Right renal cortex interstitium (tissue), 3 donors: ENCODE data around the gene C10orf90. TPM values are rescaled to one million over a fixed set of nuclear protein-coding genes. Genes with fewer than 3 reads are reported as not detected.
A peak's percentile ranks its signal among the peaks of the same experiment; 100 is the strongest.

ENCODE experiments used
- DNase-seq, 3 donors: peaks; one replicate each; pipeline ENCODE4 v3.0.0-alpha.2; 2013; ENCODE audit warnings: low read depth in 3 of 3, low spot score in 2 of 3
- polyA plus RNA-seq, 3 donors: library from polyadenylated mRNA; unstranded; fragments of 120-200 nt; gene quantifications; one replicate each; pipeline ENCODE4 v1.2.1, GENCODE V29; 2013; ENCODE audit not compliant: insufficient read length in 3 of 3

C10orf90 gene
- polyA plus RNA-seq, 3 donors, result 0.31 to 1.2 (median 0.69) TPM

GRCh38 chr10:126509182-126509581 lies 161.3 kb downstream of the C10orf90 start:
- no peak for DNase-seq

GRCh38 chr10:126508535-126509040 lies 161.9 kb downstream of the C10orf90 start:
- peak in 1 of 3 donors; percentile 16 for DNase-seq

- no peak for DNase-seq
Measured at GRCh38 chr10:126504761-126505112, 165.8 kb downstream of the C10orf90 start.

- peak; percentile 18 to 37 (median 29) for DNase-seq
Measured at GRCh38 chr10:126504063-126504760, 166.3 kb downstream of the C10orf90 start.

GRCh38 chr10:126503392-126504062 lies 167.0 kb downstream of the C10orf90 start:
- no peak for DNase-seq

- DNase-seq, result no peak
Measured at GRCh38 chr10:126502441-126502840, 168.1 kb downstream of the C10orf90 start.

- no peak for DNase-seq
Measured at GRCh38 chr10:126501828-126502227, 168.7 kb downstream of the C10orf90 start.

GRCh38 chr10:126500866-126501265 lies 169.6 kb downstream of the C10orf90 start:
- DNase-seq, result no peak

GRCh38 chr10:126500185-126500584 lies 170.3 kb downstream of the C10orf90 start:
- DNase-seq, result no peak

- no peak for DNase-seq
Measured at GRCh38 chr10:126499744-126500143, 170.7 kb downstream of the C10orf90 start.

GRCh38 chr10:126497672-126498071 lies 172.8 kb downstream of the C10orf90 start:
- DNase-seq, result no peak

- DNase-seq, result no peak
Measured at GRCh38 chr10:126496771-126497545, 173.5 kb downstream of the C10orf90 start.

- no peak for DNase-seq
Measured at GRCh38 chr10:126491476-126491875, 179.0 kb downstream of the C10orf90 start.

GRCh38 chr10:126481181-126481580 lies 189.3 kb downstream of the C10orf90 start:
- no peak for DNase-seq

- no peak for DNase-seq
Measured at GRCh38 chr10:126480648-126481047, 189.8 kb downstream of the C10orf90 start.

GRCh38 chr10:126479280-126479895 lies 191.1 kb downstream of the C10orf90 start:
- no peak for DNase-seq

- no peak for DNase-seq
Measured at GRCh38 chr10:126478546-126478945, 191.9 kb downstream of the C10orf90 start.

GRCh38 chr10:126476246-126476645 lies 194.2 kb downstream of the C10orf90 start:
- DNase-seq, result peak in 2 of 3 donors; percentile 32 to 57

GRCh38 chr10:126475074-126475691 lies 195.3 kb downstream of the C10orf90 start:
- DNase-seq, result no peak

- no peak for DNase-seq
Measured at GRCh38 chr10:126474031-126474430, 196.5 kb downstream of the C10orf90 start.
